Esophagus muscularis mucosa (tissue), 4 donors: ENCODE results near the gene ATMIN. TPM values are rescaled to one million over a fixed set of nuclear protein-coding genes. Genes with fewer than 3 reads are reported as not detected.

ENCODE experiments used
- DNase-seq: peaks from one replicate; pipeline ENCODE4 v3.0.0-alpha.2; 2017; ENCODE audit errors: extremely low spot score
- H3K27ac ChIP-seq, 4 donors: fragments of 200-600 bp; sonication (generic); replicated peaks in 1 of 4; 1 replicate in 3 of 4; 2 replicates in 1 of 4; pipeline ENCODE4 v1.5.1; 2016 to 2019; ENCODE audit warnings: mild to moderate bottlenecking in 1 of 4
- H3K27me3 ChIP-seq, 4 donors: fragments of 200-600 bp; sonication (generic); one replicate each; pipeline versions ENCODE4 v1.5.1 to v1.6.0; 2016 to 2019
- H3K36me3 ChIP-seq, 4 donors: fragments of 200-600 bp; sonication (generic); one replicate each; pipeline ENCODE4 v1.5.1; 2016 to 2019
- H3K4me1 ChIP-seq, 4 donors: fragments of 200-600 bp; sonication (generic); one replicate each; pipeline ENCODE4 v1.5.1; 2016 to 2019
- H3K4me3 ChIP-seq, 4 donors: fragments of 200-600 bp; sonication (generic); 1 replicate in 2 of 4; 2 replicates in 2 of 4; pipeline ENCODE4 v1.5.1; 2016 to 2019; ENCODE audit warnings: mild to moderate bottlenecking in 4 of 4, moderate library complexity in 1 of 4
- H3K9me3 ChIP-seq, 4 donors: fragments of 200-600 bp; sonication (generic); 1 replicate in 3 of 4; 2 replicates in 1 of 4; pipeline ENCODE4 v1.5.1; 2016 to 2019
- CTCF ChIP-seq, 3 experiments: fragments of 200-600 bp in 2 of 3; fragments of 450-650 bp in 1 of 3; sonication (generic) in 2 of 3; IDR thresholded peaks; one replicate each; pipeline ENCODE4 v1.5.1; 2017 to 2019; ENCODE audit warnings: antibody characterized with exemption in 3 of 3, mild to moderate bottlenecking in 2 of 3, moderate library complexity in 1 of 3
- EP300 ChIP-seq: sonication (generic); formaldehyde crosslinking; IDR thresholded peaks from one replicate; pipeline ENCODE4 v1.6.1; 2017; ENCODE audit warnings: antibody characterized with exemption
- POLR2A ChIP-seq: fragments of 450-650 bp; IDR thresholded peaks from one replicate; pipeline ENCODE4 v1.6.1; 2017; ENCODE audit warnings: antibody characterized with exemption, moderate library complexity, mild to moderate bottlenecking, low read depth
- POLR2AphosphoS5 ChIP-seq, 2 donors: sonication (generic); formaldehyde crosslinking; IDR thresholded peaks; one replicate each; pipeline ENCODE4 v1.6.1; 2017; ENCODE audit warnings: antibody characterized with exemption in 2 of 2
- WGBS: methylation state at CpG from one replicate; pipeline ENCODE4 v1.1.5; 2018; 5-methylcytosine and 5-hydroxymethylcytosine counted together
- intact Hi-C: fragments of 100-400 bp; cut with DNase I; formaldehyde crosslinking; loops from one replicate; pipeline ENCODE4 v1.15.1; 2023
- total RNA-seq, 4 donors: library from RNA; depleted of rRNA; stranded (reverse); fragments of >200 nt; gene quantifications; one replicate each; pipeline versions ENCODE4 v1.1.0 to v1.2.1, GENCODE V29; 2016

Gene ATMIN
- total RNA-seq, 4 donors from 2014 or later, result 26.6 to 34.0 (median 30.4) TPM

- no peaks in the 10 kb centered on the region for H3K27me3 ChIP-seq
- no peaks in the 10 kb centered on the region for H3K9me3 ChIP-seq
- TF ChIP-seq EP300 (no peak), CTCF (IDR thresholded peaks at IDR 0.05) (no peak), POLR2A (no peak), POLR2AphosphoS5 (IDR thresholded peaks at IDR 0.05) (no peak)
- DNase-seq, result no peak
- no peak overlapping the region for H3K4me3 ChIP-seq
- WGBS, result 92% methylated on average over 7 of the region's 7 CpGs
- H3K27ac ChIP-seq, result no peak overlapping the region
- H3K4me1 ChIP-seq, result peaks cover 0 to 8% (median 3%) of the 10 kb centered on the region in 4 donors
- no peaks in the 10 kb centered on the region for H3K36me3 ChIP-seq
- intact Hi-C loops, result no loop called here
Measured at GRCh38 chr16:80997964-80998620, 37.5 kb upstream of the ATMIN start.

- no peaks in the 10 kb centered on the region for H3K9me3 ChIP-seq
- H3K27ac ChIP-seq, result no peak overlapping the region
- peaks cover 23 to 27% (median 27%) of the 10 kb centered on the region in 4 donors for H3K4me1 ChIP-seq
- H3K36me3 ChIP-seq, result no peaks in the 10 kb centered on the region
- DNase-seq, result no peak
- intact Hi-C loops, result loop anchor here (10.0 kb wide), 1 partner anchor 74 kb away; the partner anchor contains the start of gene C16orf46
- 96% methylated on average over 3 of the region's 3 CpGs for WGBS
- no peak overlapping the region for H3K4me3 ChIP-seq
- no peak for TF ChIP-seq CTCF (IDR thresholded peaks at IDR 0.05)
- TF ChIP-seq EP300, result no peak
- TF ChIP-seq POLR2A, result no peak
- no peak for TF ChIP-seq POLR2AphosphoS5 (IDR thresholded peaks at IDR 0.05)
- H3K27me3 ChIP-seq, result no peaks in the 10 kb centered on the region
Measured at GRCh38 chr16:81000873-81001272, 34.8 kb upstream of the ATMIN start.

- WGBS, result 91% methylated on average over 5 of the region's 5 CpGs
- intact Hi-C loops, result loop anchor here (10.0 kb wide), 1 partner anchor 73 kb away; the partner anchor contains the start of gene C16orf46
- Histone ChIP-seq H3K4me3 (no peak overlapping the region), H3K27ac (no peak overlapping the region), H3K9me3 (no peaks in the 10 kb centered on the region), H3K4me1 (peaks cover 25 to 30% (median 29%) of the 10 kb centered on the region in 4 donors), H3K27me3 (no peaks in the 10 kb centered on the region), H3K36me3 (no peaks in the 10 kb centered on the region)
- no peak for TF ChIP-seq POLR2A
- DNase-seq, result no peak
Measured at GRCh38 chr16:81001330-81001729, 34.3 kb upstream of the ATMIN start.

- intact Hi-C loops, result loop anchor here (10.0 kb wide), 1 partner anchor 72 kb away; the partner anchor contains the start of gene C16orf46
- WGBS, result 74% methylated on average over 4 of the region's 4 CpGs
- Histone ChIP-seq H3K4me3 (no peak overlapping the region), H3K9me3 (no peaks in the 10 kb centered on the region), H3K27ac (no peak overlapping the region), H3K27me3 (no peaks in the 10 kb centered on the region), H3K36me3 (no peaks in the 10 kb centered on the region), H3K4me1 (peaks cover 23 to 34% (median 30%) of the 10 kb centered on the region in 4 donors)
- TF ChIP-seq EP300, result no peak
- no peak for TF ChIP-seq POLR2A
- no peak for TF ChIP-seq POLR2AphosphoS5 (IDR thresholded peaks at IDR 0.05)
- TF ChIP-seq CTCF (IDR thresholded peaks at IDR 0.05), result no peak
- DNase-seq, result no peak
Measured at GRCh38 chr16:81003064-81003463, 32.6 kb upstream of the ATMIN start.

GRCh38 chr16:81003610-81004460, 31.8 kb upstream of the ATMIN start:
- intact Hi-C loops, result loop anchor here (10.0 kb wide), 1 partner anchor 71 kb away; the partner anchor contains the start of gene C16orf46
- no peaks in the 10 kb centered on the region for H3K27me3 ChIP-seq
- H3K36me3 ChIP-seq, result no peaks in the 10 kb centered on the region
- peak overlapping the region; percentile 28 to 54 (median 36) for H3K27ac ChIP-seq
- peak overlapping the region; percentile 31 to 100 (median 85) for H3K4me3 ChIP-seq
- no peak for TF ChIP-seq EP300
- TF ChIP-seq POLR2AphosphoS5 (IDR thresholded peaks at IDR 0.05), result no peak
- no peak for TF ChIP-seq CTCF (IDR thresholded peaks at IDR 0.05)
- H3K4me1 ChIP-seq, result peaks cover 25 to 39% (median 34%) of the 10 kb centered on the region in 4 donors
- no peaks in the 10 kb centered on the region for H3K9me3 ChIP-seq
- no peak for DNase-seq
- WGBS, result 68% methylated on average over 11 of the region's 11 CpGs
